CD14-positive monocyte (primary cell): ENCODE results near the gene DPYD. TPM values are rescaled to one million over a fixed set of nuclear protein-coding genes. Genes with fewer than 3 reads are reported as not detected.

ENCODE experiments used
- DNase-seq, 3 donors: peaks; one replicate each; pipeline ENCODE4 v3.0.0-alpha.2; 2011 to 2022
- H2AFZ ChIP-seq: 2 replicates; pipeline ENCODE4 v1.6.0; 2012; ENCODE audit warnings: mild to moderate bottlenecking, low read depth, low read length, inconsistent platforms; ENCODE audit not compliant: insufficient read depth, poor library complexity, severe bottlenecking
- H3K27ac ChIP-seq, 2 donors: 1 replicate in 1 of 2; 2 replicates in 1 of 2; pipeline ENCODE4 v1.5.1; 2012 to 2013; ENCODE audit warnings: low read length in 2 of 2, control low read depth in 1 of 2, inconsistent platforms in 1 of 2, low read depth in 1 of 2, mild to moderate bottlenecking in 1 of 2
- H3K27me3 ChIP-seq, 2 donors: one replicate each; pipeline versions ENCODE4 v1.6.0 to v1.6.1; 2011 to 2013; ENCODE audit warnings: low read length in 2 of 2; ENCODE audit not compliant: control insufficient read depth in 2 of 2, insufficient read depth in 2 of 2
- H3K36me3 ChIP-seq, 2 donors: replicated peaks in 1 of 2; 1 replicate in 1 of 2; 2 replicates in 1 of 2; pipeline versions ENCODE4 v1.5.1 to v1.6.1; 2012 to 2013; ENCODE audit warnings: low read length in 2 of 2, control low read depth in 1 of 2, inconsistent platforms in 1 of 2, mild to moderate bottlenecking in 1 of 2; ENCODE audit not compliant: insufficient read depth in 2 of 2, control insufficient read depth in 1 of 2
- H3K4me1 ChIP-seq, 2 donors: 1 replicate in 1 of 2; 2 replicates in 1 of 2; pipeline versions ENCODE4 v1.5.1 to v1.6.1; 2012 to 2013; ENCODE audit warnings: low read length in 2 of 2, control low read depth in 1 of 2, inconsistent platforms in 1 of 2, mild to moderate bottlenecking in 1 of 2, moderate library complexity in 1 of 2; ENCODE audit not compliant: insufficient read depth in 2 of 2, control insufficient read depth in 1 of 2
- H3K4me2 ChIP-seq: replicated peaks from 2 replicates; pipeline ENCODE3; 2012; ENCODE audit warnings: low read length, moderate library complexity, mild to moderate bottlenecking; ENCODE audit not compliant: poor library complexity, severe bottlenecking; ENCODE audit errors: extremely low read depth
- H3K4me3 ChIP-seq, 3 experiments: fragments of 200-600 bp in 1 of 3; sonication (generic) in 1 of 3; replicated peaks in 1 of 3; 1 replicate in 2 of 3; 2 replicates in 1 of 3; pipeline ENCODE4 v1.5.1; 2011 to 2013; ENCODE audit warnings: low read length in 3 of 3, mild to moderate bottlenecking in 3 of 3, control low read depth in 2 of 3, low read depth in 2 of 3, inconsistent platforms in 1 of 3, moderate library complexity in 1 of 3
- H3K79me2 ChIP-seq: 2 replicates; pipeline ENCODE4 v1.6.0; 2012; ENCODE audit warnings: mild to moderate bottlenecking, control low read depth, inconsistent platforms, low read length, moderate library complexity; ENCODE audit not compliant: insufficient read depth
- H3K9ac ChIP-seq: 2 replicates; pipeline ENCODE4 v1.6.0; 2017; ENCODE audit warnings: low read length, mild to moderate bottlenecking; ENCODE audit not compliant: insufficient read depth, poor library complexity, severe bottlenecking
- H3K9me3 ChIP-seq, 2 donors: replicated peaks in 1 of 2; 1 replicate in 1 of 2; 2 replicates in 1 of 2; pipeline versions ENCODE4 v1.5.1 to v1.6.1; 2012 to 2013; ENCODE audit warnings: low read length in 2 of 2, control low read depth in 1 of 2; ENCODE audit not compliant: control insufficient read depth in 1 of 2, insufficient read depth in 1 of 2
- H4K20me1 ChIP-seq: 2 replicates; pipeline ENCODE4 v1.6.0; 2012; ENCODE audit warnings: mild to moderate bottlenecking, low read length, control low read depth, moderate library complexity; ENCODE audit not compliant: insufficient read depth
- H3K27ac Mint-ChIP-seq, 7 donors: one replicate each; pipeline ENCODE4 v1.8.0; 2020; ENCODE audit warnings: mild to moderate bottlenecking in 7 of 7, mixed read lengths in 7 of 7, moderate library complexity in 6 of 7, inconsistent platforms in 2 of 7
- H3K27me3 Mint-ChIP-seq, 3 donors: one replicate each; pipeline ENCODE4 v1.8.0; 2021 to 2022; ENCODE audit warnings: low read depth in 3 of 3, mild to moderate bottlenecking in 3 of 3, mixed read lengths in 3 of 3, moderate library complexity in 3 of 3, inconsistent platforms in 1 of 3
- H3K36me3 Mint-ChIP-seq, 2 donors: one replicate each; pipeline ENCODE4 v1.8.0; 2020; ENCODE audit warnings: mixed read lengths in 2 of 2, inconsistent platforms in 1 of 2, mild to moderate bottlenecking in 1 of 2
- H3K4me1 Mint-ChIP-seq: one replicate; pipeline ENCODE4 v1.8.0; 2020; ENCODE audit warnings: mild to moderate bottlenecking, mixed read lengths
- H3K4me3 Mint-ChIP-seq, 2 donors: one replicate each; pipeline ENCODE4 v1.8.0; 2020; ENCODE audit warnings: mild to moderate bottlenecking in 2 of 2, mixed read lengths in 2 of 2, moderate library complexity in 1 of 2
- H3K9me3 Mint-ChIP-seq, 7 donors: one replicate each; pipeline ENCODE4 v1.8.0; 2020 to 2022; ENCODE audit warnings: mixed read lengths in 7 of 7, mild to moderate bottlenecking in 6 of 7, moderate library complexity in 6 of 7, inconsistent platforms in 2 of 7
- WGBS: methylation state at CpG from one replicate; pipeline ENCODE4 v1.1.5; 2013; ENCODE audit warnings: missing lambda C conversion rate; ENCODE audit not compliant: insufficient coverage; 5-methylcytosine and 5-hydroxymethylcytosine counted together
- intact Hi-C, 2 donors: fragments of 100-400 bp; cut with micrococcal nuclease; formaldehyde crosslinking; loops; one replicate each; pipeline versions ENCODE4 v1.15.0 to v1.15.1; 2023
- polyA plus RNA-seq, 3 donors: library from polyadenylated mRNA; depleted of rRNA in 1 of 3; unstranded in 2 of 3; stranded (reverse) in 1 of 3; fragments of 300-500 nt in 2 of 3; fragments of >200 nt in 1 of 3; fragmentation: Illumina TruSeq in 2 of 3; gene quantifications; 1 replicate in 2 of 3; 2 replicates in 1 of 3; pipeline ENCODE4 v1.2.3, GENCODE V29; 2012 to 2021
- TF ChIP-seq, protein P1 (sequence below): fragments of 200-600 bp; IDR thresholded peaks from one replicate; pipeline ENCODE4 v1.8.0; 2022; ENCODE audit warnings: antibody characterized with exemption, mild to moderate bottlenecking

The DPYD gene
- polyA plus RNA-seq, 3 donors = 87.6 to 171 (median 144) TPM

- Histone ChIP-seq H3K4me1 (no peaks in the 10 kb centered on the region), H3K27me3 (no peaks in the 10 kb centered on the region), H3K9me3 (no peaks in the 10 kb centered on the region), H3K79me2 (no peaks in the 10 kb centered on the region), H3K9ac (no peak overlapping the region), H3K36me3 (peaks cover 13 to 46% of the 10 kb centered on the region in 2 donors), H3K4me2 (no peak overlapping the region), H3K4me3 (no peak overlapping the region), H3K27ac (no peak overlapping the region), H2AFZ (no peak overlapping the region), H4K20me1 (peaks cover 61% of the 10 kb centered on the region)
- Mint-ChIP-seq H3K4me3 (no peak overlapping the region), H3K27me3 (no peaks in the 10 kb centered on the region), H3K4me1 (peaks cover 3% of the 10 kb centered on the region), H3K27ac (no peak overlapping the region), H3K9me3 (peaks cover 0 to 2% (median 0%) of the 10 kb centered on the region in 7 donors), H3K36me3 (peaks cover 32 to 45% of the 10 kb centered on the region in 2 donors)
- TF ChIP-seq, protein P1, sequence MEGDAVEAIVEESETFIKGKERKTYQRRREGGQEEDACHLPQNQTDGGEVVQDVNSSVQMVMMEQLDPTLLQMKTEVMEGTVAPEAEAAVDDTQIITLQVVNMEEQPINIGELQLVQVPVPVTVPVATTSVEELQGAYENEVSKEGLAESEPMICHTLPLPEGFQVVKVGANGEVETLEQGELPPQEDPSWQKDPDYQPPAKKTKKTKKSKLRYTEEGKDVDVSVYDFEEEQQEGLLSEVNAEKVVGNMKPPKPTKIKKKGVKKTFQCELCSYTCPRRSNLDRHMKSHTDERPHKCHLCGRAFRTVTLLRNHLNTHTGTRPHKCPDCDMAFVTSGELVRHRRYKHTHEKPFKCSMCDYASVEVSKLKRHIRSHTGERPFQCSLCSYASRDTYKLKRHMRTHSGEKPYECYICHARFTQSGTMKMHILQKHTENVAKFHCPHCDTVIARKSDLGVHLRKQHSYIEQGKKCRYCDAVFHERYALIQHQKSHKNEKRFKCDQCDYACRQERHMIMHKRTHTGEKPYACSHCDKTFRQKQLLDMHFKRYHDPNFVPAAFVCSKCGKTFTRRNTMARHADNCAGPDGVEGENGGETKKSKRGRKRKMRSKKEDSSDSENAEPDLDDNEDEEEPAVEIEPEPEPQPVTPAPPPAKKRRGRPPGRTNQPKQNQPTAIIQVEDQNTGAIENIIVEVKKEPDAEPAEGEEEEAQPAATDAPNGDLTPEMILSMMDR = no peak
- intact Hi-C loops = no loop called here
- WGBS = no CpG with 5 or more reads among the region's 3 CpGs
- no peak for DNase-seq
Observed at GRCh38 chr1:97501628-97502027, 419.2 kb downstream of the DPYD start.

DNA sequence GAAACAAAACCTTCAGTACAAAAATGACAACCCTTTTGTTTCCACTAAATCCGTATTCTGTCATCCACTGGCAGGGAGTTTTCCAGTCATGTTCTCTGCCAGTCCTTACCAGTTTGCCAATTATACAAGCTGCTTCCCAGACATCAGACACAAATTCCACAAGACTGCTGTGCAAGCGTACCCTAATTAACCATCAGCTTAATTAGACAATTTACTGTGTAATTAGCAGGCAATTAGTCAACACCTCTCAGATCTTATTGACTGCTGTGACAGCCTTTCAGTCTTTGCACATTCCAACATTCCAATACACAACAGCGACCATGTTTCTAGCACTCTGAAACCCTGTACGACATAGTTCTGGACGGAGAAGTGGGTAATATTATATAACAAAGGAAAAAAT, 420.1 kb downstream of the DPYD start:
- Mint-ChIP-seq H3K36me3 (peaks cover 34 to 44% of the 10 kb centered on the region in 2 donors), H3K27ac (no peak overlapping the region), H3K9me3 (peaks cover 0 to 2% (median 0%) of the 10 kb centered on the region in 7 donors), H3K4me1 (peaks cover 3% of the 10 kb centered on the region), H3K27me3 (no peaks in the 10 kb centered on the region), H3K4me3 (no peak overlapping the region)
- no peak overlapping the region for H3K4me2 ChIP-seq
- H4K20me1 ChIP-seq = peaks cover 54% of the 10 kb centered on the region
- no peak overlapping the region for H3K27ac ChIP-seq
- H3K27me3 ChIP-seq = no peaks in the 10 kb centered on the region
- DNase-seq = no peak
- 100% methylated on average over 2 of the region's 5 CpGs for WGBS
- H3K9ac ChIP-seq = no peak overlapping the region
- no peaks in the 10 kb centered on the region for H3K79me2 ChIP-seq
- intact Hi-C loops = no loop called here
- H3K9me3 ChIP-seq = no peaks in the 10 kb centered on the region
- TF ChIP-seq, protein P1 = no peak
- H3K4me3 ChIP-seq = no peak overlapping the region
- peaks cover 13 to 44% of the 10 kb centered on the region in 2 donors for H3K36me3 ChIP-seq
- H3K4me1 ChIP-seq = no peaks in the 10 kb centered on the region
- H2AFZ ChIP-seq = no peak overlapping the region
